Esophagus squamous epithelium (tissue), 4 donors: Measurements from ENCODE around the gene KIF2C.

Experiments used
- CTCF ChIP-seq, 6 experiments: fragments of 450-650 bp in 4 of 6; fragments of 200-600 bp in 2 of 6; sonication (generic) in 2 of 6; IDR thresholded peaks; one replicate each; pipeline ENCODE4 v1.5.1; 2016 to 2019; ENCODE audit warnings: antibody characterized with exemption in 6 of 6, mild to moderate bottlenecking in 4 of 6, moderate library complexity in 4 of 6
- POLR2A ChIP-seq, 4 donors: fragments of 450-650 bp; IDR thresholded peaks; one replicate each; pipeline ENCODE4 v1.6.1; 2017; ENCODE audit warnings: antibody characterized with exemption in 4 of 4, mild to moderate bottlenecking in 4 of 4, moderate library complexity in 3 of 4

GRCh38 chr1:44735992-44736391 is 3.6 kb upstream of the KIF2C start:
- TF ChIP-seq CTCF (IDR thresholded peaks at IDR 0.05) (no peak), POLR2A (IDR thresholded peaks at IDR 0.05) (no peak)
